IPS-11a (cell line): ENCODE data around the gene NYAP1.
"Not testable (repeated sequence)": the region's sequence is repeated elsewhere in the genome, so short reads cannot be mapped to it uniquely, and the experiment has no call there.

Experiments
- H3K4me3 ChIP-seq: one replicate; pipeline ENCODE4 v1.5.1; 2013; ENCODE audit warnings: low read depth, low read length, control low read depth

NYAP1 gene

GRCh38 chr7:100509231-100509630 lies 25.5 kb downstream of the NYAP1 start:
- no peak overlapping the region for H3K4me3 ChIP-seq

DNA sequence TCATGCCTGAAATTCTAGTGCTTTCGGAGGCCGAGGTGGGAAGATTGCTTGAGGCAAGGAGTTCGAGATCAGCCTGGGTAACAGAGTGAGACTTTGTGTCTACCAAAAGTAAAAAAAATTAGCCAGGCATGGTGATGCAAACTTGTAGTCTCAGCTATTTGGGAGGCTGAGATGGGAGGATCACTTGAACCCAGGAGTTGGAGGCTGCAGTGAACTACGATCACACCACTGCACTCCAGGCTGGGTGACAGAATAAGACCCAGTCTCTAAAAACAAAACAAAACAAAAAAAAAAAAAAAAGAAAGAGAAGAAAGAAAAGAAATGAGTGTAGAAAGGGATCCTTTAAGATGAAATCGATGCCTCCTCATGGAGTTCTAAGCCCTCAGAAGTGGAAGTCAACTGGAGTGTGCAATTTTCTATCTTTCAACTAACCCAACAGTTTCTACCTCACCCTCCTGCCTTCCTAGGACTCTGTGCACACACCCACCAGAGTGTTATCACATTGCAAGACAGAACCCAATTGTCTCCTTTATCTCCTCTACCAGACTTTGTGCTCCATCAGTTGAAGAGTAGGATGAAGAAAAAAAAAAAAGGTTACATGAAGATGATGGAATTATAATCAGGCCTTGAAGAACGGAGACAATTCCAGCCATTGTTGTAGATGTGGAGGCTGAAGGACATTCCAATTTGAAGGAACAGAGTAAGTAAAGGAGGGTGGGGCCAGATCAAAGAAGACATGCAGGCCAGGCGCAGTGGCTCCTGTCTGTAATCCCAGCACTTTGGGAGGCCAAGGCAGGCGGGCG lies 26.9 kb downstream of the NYAP1 start:
- H3K4me3 ChIP-seq = no peak overlapping the region

- H3K4me3 ChIP-seq = no peak overlapping the region
Measured at GRCh38 chr7:100513212-100513810, 29.6 kb downstream of the NYAP1 start.

DNA sequence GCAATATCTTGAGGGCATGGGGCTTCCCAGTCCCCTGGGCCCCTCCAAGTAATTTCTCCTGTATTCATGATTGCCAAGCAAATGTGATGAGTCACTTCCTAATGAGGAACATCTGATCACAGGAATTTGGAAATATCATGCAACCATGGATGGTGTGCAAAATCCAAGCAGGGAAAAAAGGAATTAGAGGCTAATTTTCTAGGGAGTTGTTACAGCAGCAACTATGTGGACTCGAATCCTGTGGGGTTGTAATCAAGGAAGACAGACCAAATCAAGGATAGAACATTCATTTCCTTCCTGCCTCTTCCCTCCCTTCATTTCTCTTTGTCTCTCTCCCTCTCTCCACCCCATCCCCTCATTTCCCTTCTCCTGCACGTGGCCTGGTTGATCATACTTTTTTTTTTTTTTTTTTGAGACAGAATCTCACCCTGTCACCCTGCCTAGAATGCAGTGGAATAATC lies 31.4 kb downstream of the NYAP1 start:
- H3K4me3 ChIP-seq = no peak overlapping the region

- H3K4me3 ChIP-seq = no peak overlapping the region
Measured at GRCh38 chr7:100516135-100516812, 32.5 kb downstream of the NYAP1 start.

GRCh38 chr7:100517305-100517704 lies 33.6 kb downstream of the NYAP1 start:
- H3K4me3 ChIP-seq = no peak overlapping the region

GRCh38 chr7:100519580-100519979 lies 35.9 kb downstream of the NYAP1 start:
- H3K4me3 ChIP-seq = no peak overlapping the region

DNA sequence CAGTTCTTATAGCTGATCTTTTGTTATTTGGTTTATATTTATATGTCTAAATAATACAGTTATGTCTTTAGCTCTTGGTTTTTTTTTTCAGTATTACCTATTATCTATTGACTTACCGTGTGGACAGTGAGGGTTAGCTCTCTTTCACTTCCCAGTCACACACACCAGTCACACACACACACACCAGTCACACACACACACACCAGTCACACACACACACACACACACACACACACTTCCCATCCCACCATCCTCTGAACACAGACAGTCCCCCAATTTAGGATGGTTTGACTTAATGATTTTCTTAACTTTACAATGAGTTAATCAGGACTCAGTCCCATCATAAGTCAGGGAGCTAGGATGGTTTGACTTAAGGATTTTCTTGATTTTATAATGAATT lies 36.4 kb downstream of the NYAP1 start:
- H3K4me3 ChIP-seq = no peak overlapping the region

DNA sequence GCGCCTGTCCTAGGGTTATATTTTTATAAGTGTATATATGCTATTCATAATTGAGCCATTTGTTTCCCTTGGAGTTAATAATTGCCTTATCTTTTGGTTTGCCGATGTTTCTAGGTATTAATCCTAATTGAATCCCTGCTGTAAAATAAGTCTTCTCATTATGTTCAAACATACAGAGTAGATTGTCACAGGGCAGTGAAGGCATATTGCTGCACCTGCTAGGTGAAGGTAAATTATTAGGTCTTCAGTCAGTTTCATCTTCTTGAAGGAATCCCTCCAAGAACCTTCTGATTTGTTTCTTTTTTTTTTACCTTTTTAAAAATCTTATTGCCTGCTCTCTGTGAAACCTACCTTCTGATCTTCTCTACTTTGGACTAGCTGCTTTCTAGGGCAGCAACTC lies 37.3 kb downstream of the NYAP1 start:
- no peak overlapping the region for H3K4me3 ChIP-seq

- not testable (repeated sequence) for H3K4me3 ChIP-seq
Measured at GRCh38 chr7:100521909-100522593, 38.3 kb downstream of the NYAP1 start.

GRCh38 chr7:100523192-100523591 lies 39.5 kb downstream of the NYAP1 start:
- not testable (repeated sequence) for H3K4me3 ChIP-seq

- not testable (repeated sequence) for H3K4me3 ChIP-seq
Measured at GRCh38 chr7:100528108-100528866, 44.6 kb downstream of the NYAP1 start.

- H3K4me3 ChIP-seq = no peak overlapping the region
Measured at GRCh38 chr7:100532165-100533022, 48.7 kb downstream of the NYAP1 start.

DNA sequence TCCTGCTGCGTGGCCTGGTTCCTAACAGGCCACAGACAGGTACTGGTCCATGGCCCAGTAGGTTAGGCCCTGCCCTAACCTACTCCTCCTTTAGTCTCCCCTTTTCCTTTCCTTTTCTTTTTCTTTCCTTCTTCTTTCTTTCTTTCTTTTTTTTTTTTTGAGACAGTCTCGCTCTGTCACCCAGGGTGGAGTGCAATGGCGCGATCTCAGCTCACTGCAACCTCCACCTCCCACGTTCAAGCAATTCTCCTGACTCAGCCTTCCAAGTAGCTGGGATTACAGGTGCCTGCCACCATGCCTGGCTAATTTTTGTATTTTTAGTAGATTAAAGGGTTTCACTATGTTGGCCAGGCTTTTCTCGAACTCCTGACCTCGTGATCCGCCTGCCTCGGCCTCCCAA lies 52.3 kb downstream of the NYAP1 start:
- H3K4me3 ChIP-seq = not testable (repeated sequence)

DNA sequence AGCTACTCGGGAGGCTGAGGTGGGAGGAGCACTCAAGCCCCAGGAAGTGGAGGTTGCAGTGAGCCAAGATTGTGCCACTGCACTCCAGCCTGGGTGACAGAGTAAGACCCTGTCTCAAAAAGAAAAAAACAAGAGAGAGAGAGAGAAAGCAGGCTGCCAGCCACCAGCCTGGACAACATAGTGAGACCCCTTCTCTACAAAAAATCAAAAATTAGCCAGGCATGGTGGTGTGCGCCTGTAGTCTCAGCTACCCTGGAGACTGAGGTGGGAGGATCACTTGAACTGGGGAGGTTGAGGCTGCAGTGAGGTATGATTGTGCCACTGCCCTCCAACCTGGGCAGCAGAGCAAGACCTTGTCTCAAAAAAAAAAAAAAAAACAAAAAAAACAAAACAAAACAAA lies 53.0 kb downstream of the NYAP1 start:
- not testable (repeated sequence) for H3K4me3 ChIP-seq

- H3K4me3 ChIP-seq = peak overlapping the region; percentile 48
Measured at GRCh38 chr7:100538348-100538653, 54.6 kb downstream of the NYAP1 start.

- H3K4me3 ChIP-seq = peak within 1 kb of the TSS; percentile 67
Measured at GRCh38 chr7:100538654-100539435, 55.1 kb downstream of the NYAP1 start, which contains the start of gene AGFG2. AGFG2 (plus strand) TSS chr7:100539203; CDS start chr7:100539347, 144 bp downstream.

- peak overlapping the region; percentile 67 for H3K4me3 ChIP-seq
Measured at GRCh38 chr7:100539436-100540006, 55.8 kb downstream of the NYAP1 start.
